CD4-positive, alpha-beta T cell (primary cell): ENCODE measurements around the gene DNMT3A. TPM values are rescaled to one million over a fixed set of nuclear protein-coding genes. Genes with fewer than 3 reads are reported as not detected.
A peak's percentile ranks its signal among the peaks of the same experiment; 100 is the strongest.

Experiments
- ATAC-seq: fragments of 200-7000 bp; cut with Tn5 transposase; one replicate; pipeline ENCODE4 v1.10.0; 2022; ENCODE audit warnings: mild to moderate bottlenecking; ENCODE audit not compliant: poor library complexity
- CTCF ChIA-PET: fragments of 350-600 bp; sonication (Branson Sonifier 250); formaldehyde crosslinking; loops from one replicate; lab custom pipeline; 2021; ENCODE audit warnings: antibody characterized with exemption, inconsistent platforms; lab: Charles Lee
- POLR2A ChIA-PET: fragments of 350-600 bp; sonication (Branson Sonifier 250); formaldehyde crosslinking; loops from one replicate; lab custom pipeline; 2021; ENCODE audit warnings: antibody characterized with exemption, inconsistent platforms; lab: Charles Lee
- DNase-seq, 14 experiments: peaks; one replicate each; pipeline ENCODE4 v3.0.0-alpha.2; 2013 to 2020; ENCODE audit warnings: mixed read lengths in 2 of 14
- H3K27ac ChIP-seq, 2 donors: one replicate each; pipeline versions ENCODE4 v1.5.1 to v1.7.0; 2013; ENCODE audit warnings: low read length in 2 of 2, low read depth in 1 of 2, mild to moderate bottlenecking in 1 of 2
- H3K27me3 ChIP-seq, 2 experiments: 1 replicate in 1 of 2; 2 replicates in 1 of 2; pipeline versions ENCODE4 v1.6.1 to v1.7.0; 2013; ENCODE audit warnings: low read length in 2 of 2, control low read depth in 1 of 2, mild to moderate bottlenecking in 1 of 2, moderate library complexity in 1 of 2; ENCODE audit not compliant: insufficient read depth in 2 of 2, control insufficient read depth in 1 of 2
- H3K36me3 ChIP-seq: one replicate; pipeline ENCODE4 v1.6.1; 2013; ENCODE audit warnings: low read length, control low read depth; ENCODE audit not compliant: insufficient read depth
- H3K4me1 ChIP-seq: one replicate; pipeline ENCODE4 v1.6.1; 2013; ENCODE audit warnings: low read length, control low read depth; ENCODE audit not compliant: insufficient read depth
- H3K4me3 ChIP-seq: one replicate; pipeline ENCODE4 v1.5.1; 2013; ENCODE audit warnings: mild to moderate bottlenecking, low read length, moderate library complexity
- H3K9me3 ChIP-seq, 2 experiments: 1 replicate in 1 of 2; 2 replicates in 1 of 2; pipeline versions ENCODE4 v1.6.1 to v1.7.0; 2013; ENCODE audit warnings: low read length in 2 of 2, mild to moderate bottlenecking in 2 of 2, control low read depth in 1 of 2, moderate library complexity in 1 of 2; ENCODE audit not compliant: control insufficient read depth in 1 of 2, insufficient read depth in 1 of 2
- H3K27ac Mint-ChIP-seq: one replicate; pipeline ENCODE4 v1.8.0; 2020; ENCODE audit warnings: mixed read lengths
- H3K27me3 Mint-ChIP-seq: one replicate; pipeline ENCODE4 v1.8.0; 2021; ENCODE audit warnings: mixed read lengths
- H3K36me3 Mint-ChIP-seq: one replicate; pipeline ENCODE4 v1.8.0; 2021; ENCODE audit warnings: low read depth, mixed read lengths
- H3K4me1 Mint-ChIP-seq: one replicate; pipeline ENCODE4 v1.8.0; 2021; ENCODE audit warnings: low read depth, mixed read lengths
- H3K4me3 Mint-ChIP-seq: one replicate; pipeline ENCODE4 v1.8.0; 2020; ENCODE audit warnings: mild to moderate bottlenecking, mixed read lengths
- H3K9me3 Mint-ChIP-seq: one replicate; pipeline ENCODE4 v1.8.0; 2020; ENCODE audit warnings: mixed read lengths
- CTCF ChIP-seq: fragments of 200-600 bp; IDR thresholded peaks from one replicate; pipeline ENCODE4 v1.8.0; 2022; ENCODE audit warnings: antibody characterized with exemption, mild to moderate bottlenecking
- intact Hi-C, 2 experiments: fragments of 100-400 bp; cut with DNase I in 1 of 2; cut with micrococcal nuclease in 1 of 2; formaldehyde crosslinking; loops; one replicate each; pipeline versions ENCODE4 v1.15.1 to v1.9.0; 2023 to 2025; cut with DNase I, micrococcal nuclease
- total RNA-seq, 174 experiments: library from RNA in 2 of 174; stranded (reverse) in 2 of 174; gene quantifications; one replicate each; pipeline ENCODE4 v1.2.3 and lab custom pipeline; 2021 to 2026

Gene DNMT3A
- total RNA-seq, 2 experiments from 2014 or later: 57.1 to 62.1 TPM

GRCh38 chr2:25371253-25372241 lies 29.8 kb upstream of the DNMT3A start:
- TF ChIP-seq CTCF: no peak
- Histone ChIP-seq H3K9me3 (no peaks in the 10 kb centered on the region), H3K36me3 (no peaks in the 10 kb centered on the region), H3K27ac (no peak overlapping the region), H3K4me1 (peaks cover 8% of the 10 kb centered on the region), H3K27me3 (no peaks in the 10 kb centered on the region), H3K4me3 (no peak overlapping the region)
- DNase-seq: peak in 1 of 14 experiments; percentile 4
- ChIA-PET POLR2A (interaction anchor here (0.6 to 3.5 kb wide), 2 partner anchors 9 to 31 kb away, joined by 5 to 15 read pairs; no protein-coding TSS in a partner anchor), CTCF (interaction anchor here (1.5 kb wide), 1 partner anchor 10 kb away, joined by 6 read pairs; no protein-coding TSS in a partner anchor)
- Mint-ChIP-seq H3K27ac (no peak overlapping the region), H3K4me3 (no peak overlapping the region), H3K4me1 (peaks cover 5% of the 10 kb centered on the region), H3K9me3 (no peaks in the 10 kb centered on the region), H3K27me3 (no peaks in the 10 kb centered on the region), H3K36me3 (no peaks in the 10 kb centered on the region)
- peak; percentile 29 for ATAC-seq
- intact Hi-C loops: loop anchor here in 1 of 2 experiments (10.0 kb wide), 1 partner anchor 207 kb away; the partner anchor contains the start of gene POMC

GRCh38 chr2:25369876-25370275 lies 28.2 kb upstream of the DNMT3A start:
- H3K9me3 ChIP-seq: no peaks in the 10 kb centered on the region
- ChIA-PET CTCF (no interaction called here), POLR2A (interaction anchor here (3.5 kb wide), 1 partner anchor 8 kb away, joined by 15 read pairs; no protein-coding TSS in a partner anchor)
- intact Hi-C loops: loop anchor here (10.0 kb wide), 2 partner anchors 205 to 395 kb away; partner anchors contain the start of genes DNAJC27 (in 2 of the 2) and POMC (in 1 of the 2)
- no peaks in the 10 kb centered on the region for H3K36me3 Mint-ChIP-seq
- no peaks in the 10 kb centered on the region for H3K27me3 Mint-ChIP-seq
- DNase-seq (no peak), ATAC-seq (no peak)
- H3K4me3 ChIP-seq: no peak overlapping the region
- no peaks in the 10 kb centered on the region for H3K27me3 ChIP-seq
- no peaks in the 10 kb centered on the region for H3K9me3 Mint-ChIP-seq
- no peak overlapping the region for H3K27ac Mint-ChIP-seq
- H3K4me3 Mint-ChIP-seq: no peak overlapping the region
- TF ChIP-seq CTCF: no peak
- peaks cover 5% of the 10 kb centered on the region for H3K4me1 Mint-ChIP-seq
- H3K4me1 ChIP-seq: no peaks in the 10 kb centered on the region
- no peaks in the 10 kb centered on the region for H3K36me3 ChIP-seq
- H3K27ac ChIP-seq: no peak overlapping the region

- Mint-ChIP-seq H3K36me3 (no peaks in the 10 kb centered on the region), H3K9me3 (no peaks in the 10 kb centered on the region), H3K27me3 (no peaks in the 10 kb centered on the region), H3K27ac (no peak overlapping the region), H3K4me1 (peaks cover 9% of the 10 kb centered on the region), H3K4me3 (no peak overlapping the region)
- Histone ChIP-seq H3K27ac (no peak overlapping the region), H3K4me3 (no peak overlapping the region), H3K4me1 (no peaks in the 10 kb centered on the region), H3K9me3 (no peaks in the 10 kb centered on the region), H3K36me3 (no peaks in the 10 kb centered on the region), H3K27me3 (no peaks in the 10 kb centered on the region)
- no peak for TF ChIP-seq CTCF
- CTCF ChIA-PET: no interaction called here
- POLR2A ChIA-PET: no interaction called here
- intact Hi-C loops: loop anchor here (10.0 kb wide), 1 partner anchor 395 kb away; the partner anchor contains the start of gene DNAJC27 (in 2 of the 2)
- ATAC-seq (no peak), DNase-seq (peak in 2 of 14 experiments; percentile 4 to 6)
Observed at GRCh38 chr2:25369439-25369838, 27.7 kb upstream of the DNMT3A start.
